Esophagus (tissue), 2 donors: Measurements from ENCODE around the gene DPT. TPM values are rescaled to one million over a fixed set of nuclear protein-coding genes. Genes with fewer than 3 reads are reported as not detected.

Source experiments
- H3K27ac ChIP-seq, 2 donors: one replicate each; pipeline ENCODE4 v1.5.1; 2013; ENCODE audit warnings: low read depth in 2 of 2, mild to moderate bottlenecking in 2 of 2, inconsistent platforms in 1 of 2, low read length in 1 of 2, moderate library complexity in 1 of 2
- H3K27me3 ChIP-seq, 2 donors: one replicate each; pipeline ENCODE4 v1.6.1; 2013; ENCODE audit warnings: low read length in 2 of 2, control low read depth in 1 of 2, mild to moderate bottlenecking in 1 of 2; ENCODE audit not compliant: insufficient read depth in 2 of 2, control insufficient read depth in 1 of 2
- H3K36me3 ChIP-seq, 2 donors: one replicate each; pipeline ENCODE4 v1.6.1; 2013; ENCODE audit warnings: low read length in 1 of 2; ENCODE audit not compliant: control insufficient read depth in 2 of 2, insufficient read depth in 2 of 2
- H3K4me1 ChIP-seq, 2 donors: one replicate each; pipeline ENCODE4 v1.6.1; 2013; ENCODE audit warnings: low read length in 1 of 2; ENCODE audit not compliant: control insufficient read depth in 2 of 2, insufficient read depth in 2 of 2
- H3K4me3 ChIP-seq, 2 donors: one replicate each; pipeline ENCODE4 v1.5.1; 2013; ENCODE audit warnings: low read length in 2 of 2, mild to moderate bottlenecking in 2 of 2, low read depth in 1 of 2, moderate library complexity in 1 of 2
- H3K9me3 ChIP-seq, 2 donors: one replicate each; pipeline ENCODE4 v1.6.1; 2013; ENCODE audit warnings: mild to moderate bottlenecking in 2 of 2, low read depth in 1 of 2, low read length in 1 of 2, moderate library complexity in 1 of 2; ENCODE audit not compliant: control insufficient read depth in 2 of 2, insufficient read depth in 1 of 2
- WGBS, 2 donors: extraction: QIAGEN DNeasy Blood & Tissue Kit; methylation state at CpG; one replicate each; pipeline ENCODE4 v1.1.7; 2013; 5-methylcytosine and 5-hydroxymethylcytosine counted together
- polyA plus RNA-seq, 2 donors: library from polyadenylated mRNA; stranded (reverse); fragments of 200-250 nt; gene quantifications; one replicate each; pipeline ENCODE4 v1.2.3, GENCODE V29; 2013
- donor health status: healthy with polysubstance abuse.
- donor health status: Bipolar disorder and iron deficiency.

DPT gene
- polyA plus RNA-seq, 2 donors: 4.8 TPM

GRCh38 chr1:168742386-168742785 is 13.4 kb upstream of the DPT start:
- Histone ChIP-seq H3K9me3 (no peaks in the 10 kb centered on the region), H3K36me3 (no peaks in the 10 kb centered on the region), H3K27me3 (no peaks in the 10 kb centered on the region), H3K4me1 (peaks cover 0 to 2% of the 10 kb centered on the region in 2 donors), H3K4me3 (no peak overlapping the region), H3K27ac (no peak overlapping the region)
- 75 to 77% methylated on average over 1 of the region's 1 CpG for WGBS, 2 donors

GRCh38 chr1:168739908-168740307 is 10.9 kb upstream of the DPT start:
- Histone ChIP-seq H3K4me3 (no peak overlapping the region), H3K36me3 (no peaks in the 10 kb centered on the region), H3K27ac (no peak overlapping the region), H3K27me3 (no peaks in the 10 kb centered on the region), H3K9me3 (no peaks in the 10 kb centered on the region), H3K4me1 (peaks cover 0 to 2% of the 10 kb centered on the region in 2 donors)
- WGBS, 2 donors: 92 to 93% methylated on average over 4 of the region's 4 CpGs

GRCh38 chr1:168736520-168736919 is 7.5 kb upstream of the DPT start:
- Histone ChIP-seq H3K4me3 (no peak overlapping the region), H3K36me3 (no peaks in the 10 kb centered on the region), H3K27ac (no peak overlapping the region), H3K4me1 (peaks cover 0 to 1% of the 10 kb centered on the region in 2 donors), H3K27me3 (no peaks in the 10 kb centered on the region), H3K9me3 (no peaks in the 10 kb centered on the region)
- 76 to 84% methylated on average over 6 of the region's 6 CpGs for WGBS, 2 donors

- Histone ChIP-seq H3K9me3 (no peaks in the 10 kb centered on the region), H3K27ac (no peak overlapping the region)
These were observed 7.0 kb upstream of the DPT start for GRCh38 chr1:168735974-168736373.

GRCh38 chr1:168734946-168735345 is 5.9 kb upstream of the DPT start:
- Histone ChIP-seq H3K27me3 (no peaks in the 10 kb centered on the region), H3K4me1 (no peaks in the 10 kb centered on the region), H3K4me3 (no peak overlapping the region), H3K9me3 (no peaks in the 10 kb centered on the region), H3K27ac (no peak overlapping the region), H3K36me3 (no peaks in the 10 kb centered on the region)
- WGBS, 2 donors: 73% methylated on average over 1 of the region's 1 CpG

More at GRCh38 chr1:168735974-168736373, 7.0 kb upstream of the DPT start:
- Histone ChIP-seq H3K27me3 (no peaks in the 10 kb centered on the region), H3K4me1 (no peaks in the 10 kb centered on the region), H3K36me3 (no peaks in the 10 kb centered on the region), H3K4me3 (no peak overlapping the region)
- WGBS, 2 donors: 62 to 65% methylated on average over 5 of the region's 5 CpGs

GRCh38 chr1:168734271-168734670 is 5.3 kb upstream of the DPT start:
- H3K9me3 ChIP-seq: no peaks in the 10 kb centered on the region
- no peaks in the 10 kb centered on the region for H3K4me1 ChIP-seq
- H3K27me3 ChIP-seq: no peaks in the 10 kb centered on the region
- H3K4me3 ChIP-seq: no peak overlapping the region
- no peaks in the 10 kb centered on the region for H3K36me3 ChIP-seq
- no peak overlapping the region for H3K27ac ChIP-seq
- 43 to 51% methylated on average over 3 of the region's 3 CpGs for WGBS, 2 donors

- no peaks in the 10 kb centered on the region for H3K9me3 ChIP-seq
- H3K36me3 ChIP-seq: no peaks in the 10 kb centered on the region
- WGBS, 2 donors: 88 to 89% methylated on average over 4 of the region's 4 CpGs
- no peaks in the 10 kb centered on the region for H3K4me1 ChIP-seq
- H3K4me3 ChIP-seq: no peak overlapping the region
- H3K27ac ChIP-seq: no peak overlapping the region
- H3K27me3 ChIP-seq: no peaks in the 10 kb centered on the region
These were observed 4.2 kb upstream of the DPT start for GRCh38 chr1:168733241-168733640.

- H3K36me3 ChIP-seq: no peaks in the 10 kb centered on the region
- no peaks in the 10 kb centered on the region for H3K4me1 ChIP-seq
- WGBS, 2 donors: 88 to 92% methylated on average over 6 of the region's 6 CpGs
- no peaks in the 10 kb centered on the region for H3K27me3 ChIP-seq
- H3K27ac ChIP-seq: no peak overlapping the region
- no peak overlapping the region for H3K4me3 ChIP-seq
- no peaks in the 10 kb centered on the region for H3K9me3 ChIP-seq
These were observed 3.7 kb upstream of the DPT start for GRCh38 chr1:168732736-168733135.

- no peak overlapping the region for H3K27ac ChIP-seq
- no peaks in the 10 kb centered on the region for H3K9me3 ChIP-seq
- 80% methylated on average over 7 of the region's 7 CpGs for WGBS, 2 donors
- H3K4me1 ChIP-seq: no peaks in the 10 kb centered on the region
- H3K36me3 ChIP-seq: no peaks in the 10 kb centered on the region
- no peaks in the 10 kb centered on the region for H3K27me3 ChIP-seq
- no peak overlapping the region for H3K4me3 ChIP-seq
These were observed 2.4 kb upstream of the DPT start for GRCh38 chr1:168731244-168731953.

GRCh38 chr1:168729405-168729802 is 398 bp upstream of the DPT start:
- no peaks in the 10 kb centered on the region for H3K27me3 ChIP-seq
- H3K4me3 ChIP-seq: no peak overlapping the region
- no peaks in the 10 kb centered on the region for H3K9me3 ChIP-seq
- H3K27ac ChIP-seq: no peak overlapping the region
- no peaks in the 10 kb centered on the region for H3K36me3 ChIP-seq
- WGBS, 2 donors: 86 to 89% methylated on average over 5 of the region's 5 CpGs
- H3K4me1 ChIP-seq: no peaks in the 10 kb centered on the region
